H7 (cell line): ENCODE measurements around the gene PRDM11. TPM values are rescaled to one million over a fixed set of nuclear protein-coding genes. Genes with fewer than 3 reads are reported as not detected.

Experiments used
- DNase-seq: peaks from one replicate; pipeline ENCODE4 v3.0.0; 2012
- H3K27me3 ChIP-seq: 2 replicates; pipeline ENCODE4 v1.6.0; 2011; ENCODE audit warnings: mild to moderate bottlenecking, low read length; ENCODE audit not compliant: control insufficient read depth, insufficient read depth
- H3K36me3 ChIP-seq: replicated peaks from 2 replicates; pipeline ENCODE4 v1.5.1; 2011; ENCODE audit warnings: low read length; ENCODE audit not compliant: control insufficient read depth, insufficient read depth
- H3K4me3 ChIP-seq: 2 replicates; pipeline ENCODE4 v1.5.1; 2011; ENCODE audit warnings: low read depth, mild to moderate bottlenecking, control low read depth, low read length, moderate library complexity; ENCODE audit not compliant: insufficient read depth
- total RNA-seq: library from RNA; depleted of rRNA; stranded (reverse); fragments of >200 nt; shearing (Covaris generic); gene quantifications from 2 replicates; pipeline ENCODE4 v1.2.3, GENCODE V29; 2014

Gene PRDM11
- total RNA-seq, 1 experiment from 2014 or later = 2.0 TPM

DNA sequence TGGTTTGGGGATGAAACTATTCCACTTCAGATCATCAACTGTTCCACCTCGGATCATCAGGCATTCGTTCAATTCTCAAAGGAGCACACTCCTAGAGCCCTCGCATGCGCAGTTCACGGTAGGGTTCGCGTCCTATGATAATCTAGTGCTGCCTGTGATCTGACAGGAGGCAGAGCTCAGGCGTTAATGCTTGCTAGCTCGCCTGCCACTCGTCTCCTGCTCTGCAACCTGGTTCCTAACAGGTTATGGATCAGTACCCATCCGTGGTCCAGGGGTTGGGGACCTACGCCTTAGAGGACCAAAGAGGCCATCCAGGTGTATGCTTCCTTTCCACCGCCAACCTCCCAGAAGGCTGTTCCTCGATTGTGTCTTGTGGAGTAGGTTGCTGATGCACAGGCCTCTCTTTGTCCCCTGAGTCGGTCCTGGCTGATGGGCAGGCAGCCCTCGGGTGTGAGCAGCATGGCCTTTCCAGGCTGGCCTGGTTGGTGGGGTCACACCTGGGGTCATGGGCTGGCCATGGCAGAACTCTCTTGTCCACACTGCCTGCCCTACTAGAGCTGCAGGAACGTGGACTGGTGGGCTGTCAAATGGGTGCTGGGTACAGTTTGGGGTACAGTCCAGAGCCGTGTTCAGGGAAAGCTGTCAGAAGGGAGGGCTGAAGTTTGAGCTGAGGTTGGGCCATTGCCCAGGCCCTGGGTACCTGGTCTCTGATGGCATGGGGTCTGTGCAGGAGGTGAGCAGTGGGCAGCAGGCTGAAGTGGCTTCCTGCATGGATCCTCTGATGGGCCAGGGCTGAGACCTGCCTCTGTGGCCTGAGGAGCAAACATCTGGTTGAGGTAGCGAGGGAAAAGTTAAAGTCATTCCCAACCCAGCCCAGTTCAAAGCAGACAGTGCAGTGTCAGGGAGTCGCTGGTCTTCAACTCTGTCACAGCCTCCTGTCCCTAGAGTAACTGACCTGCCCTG lies 11.1 kb downstream of the PRDM11 start:
- Histone ChIP-seq H3K27me3 (no peaks in the 10 kb centered on the region), H3K36me3 (no peaks in the 10 kb centered on the region), H3K4me3 (no peak overlapping the region)
- no peak for DNase-seq

DNA sequence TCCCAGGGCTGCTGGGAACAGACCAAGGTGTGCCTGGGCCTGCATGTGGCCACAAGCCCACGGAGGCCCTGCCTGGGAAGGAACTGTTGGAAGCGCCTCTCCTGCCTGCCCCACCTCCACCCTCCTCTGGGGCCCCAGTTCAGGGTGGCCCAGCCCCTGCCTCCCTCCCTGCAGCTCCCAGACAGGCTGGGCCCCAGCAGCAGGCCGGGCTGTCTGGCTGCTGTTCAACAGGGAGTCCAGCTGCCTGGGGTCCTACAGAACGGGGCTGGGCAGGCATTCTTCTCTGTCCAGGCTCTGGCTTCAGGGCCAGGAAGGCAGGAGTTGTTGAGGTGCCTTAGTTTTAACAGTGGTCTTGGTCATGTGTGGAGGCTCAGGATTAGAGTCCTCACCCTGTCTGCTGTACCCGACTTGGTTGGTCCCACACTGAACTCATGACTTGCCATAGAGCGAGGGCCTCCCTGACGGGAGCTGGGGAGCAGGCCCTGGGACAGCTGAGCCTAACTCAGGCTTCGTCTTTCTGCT lies 11.8 kb downstream of the PRDM11 start:
- DNase-seq = no peak
- no peaks in the 10 kb centered on the region for H3K27me3 ChIP-seq
- H3K36me3 ChIP-seq = no peaks in the 10 kb centered on the region
- H3K4me3 ChIP-seq = no peak overlapping the region

DNA sequence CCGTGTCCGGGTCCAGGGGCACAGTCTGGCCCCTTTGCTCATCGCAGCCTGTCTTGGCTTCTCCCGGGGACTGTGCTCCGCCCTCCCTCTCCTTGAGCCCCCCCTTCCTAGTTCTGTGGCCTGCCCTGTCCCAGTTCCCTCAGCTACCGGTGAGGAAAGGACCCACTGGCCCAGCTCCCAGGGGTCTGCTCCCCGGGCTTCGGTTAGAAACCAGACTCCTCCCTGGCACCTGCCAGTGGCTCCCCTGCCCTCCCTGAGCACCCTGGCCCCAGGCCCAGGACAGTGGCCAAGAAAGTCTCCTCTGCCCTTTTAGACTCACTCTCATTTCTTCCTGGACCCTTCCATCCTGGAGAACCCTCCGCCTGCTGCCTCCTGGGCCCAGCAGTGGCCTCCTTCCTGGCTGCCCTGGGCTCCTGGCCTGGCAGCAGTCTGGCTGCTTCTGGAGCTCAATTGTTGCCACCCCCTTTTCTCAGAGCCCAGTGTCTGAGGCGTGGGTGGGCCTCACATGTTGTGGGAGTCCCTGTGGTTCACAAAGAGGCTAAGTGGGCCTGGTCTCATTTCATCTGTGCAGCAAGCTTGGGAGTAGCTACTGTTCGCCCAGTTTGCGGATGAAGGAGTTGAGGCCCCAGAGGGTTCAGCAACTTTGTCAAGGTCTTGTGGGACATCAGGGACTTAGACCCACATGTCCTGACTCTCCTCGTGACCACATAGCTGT lies 12.6 kb downstream of the PRDM11 start:
- no peak for DNase-seq
- Histone ChIP-seq H3K27me3 (no peaks in the 10 kb centered on the region), H3K4me3 (no peak overlapping the region), H3K36me3 (no peaks in the 10 kb centered on the region)

DNA sequence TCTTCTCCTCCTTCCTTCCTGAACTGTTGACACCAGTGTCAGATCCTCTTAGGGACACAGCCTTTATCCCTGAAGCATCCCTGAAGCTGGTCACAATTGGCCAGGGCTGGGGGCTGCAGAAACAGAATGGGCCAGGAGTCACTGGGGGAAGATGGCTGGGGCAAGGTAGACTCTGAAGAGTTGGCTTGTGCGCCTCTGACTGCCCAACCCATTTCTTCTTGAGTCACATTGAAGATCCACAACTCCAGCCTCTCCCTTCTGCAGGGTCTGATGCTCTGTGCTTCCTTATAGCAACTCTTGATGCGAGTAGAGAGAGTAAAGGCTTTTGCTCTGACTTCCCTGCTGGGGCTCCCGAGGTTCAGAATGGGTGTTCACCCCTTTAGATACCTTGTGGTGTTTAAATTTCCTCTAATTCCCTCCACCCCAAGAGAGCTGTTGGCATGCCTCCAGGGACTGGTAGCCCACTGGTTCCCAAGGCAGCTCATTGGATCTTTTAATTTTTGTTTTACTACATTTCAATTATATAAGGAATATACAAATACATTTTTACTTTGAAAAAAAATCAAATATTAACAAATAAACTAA lies 13.4 kb downstream of the PRDM11 start:
- no peak overlapping the region for H3K4me3 ChIP-seq
- DNase-seq = no peak

DNA sequence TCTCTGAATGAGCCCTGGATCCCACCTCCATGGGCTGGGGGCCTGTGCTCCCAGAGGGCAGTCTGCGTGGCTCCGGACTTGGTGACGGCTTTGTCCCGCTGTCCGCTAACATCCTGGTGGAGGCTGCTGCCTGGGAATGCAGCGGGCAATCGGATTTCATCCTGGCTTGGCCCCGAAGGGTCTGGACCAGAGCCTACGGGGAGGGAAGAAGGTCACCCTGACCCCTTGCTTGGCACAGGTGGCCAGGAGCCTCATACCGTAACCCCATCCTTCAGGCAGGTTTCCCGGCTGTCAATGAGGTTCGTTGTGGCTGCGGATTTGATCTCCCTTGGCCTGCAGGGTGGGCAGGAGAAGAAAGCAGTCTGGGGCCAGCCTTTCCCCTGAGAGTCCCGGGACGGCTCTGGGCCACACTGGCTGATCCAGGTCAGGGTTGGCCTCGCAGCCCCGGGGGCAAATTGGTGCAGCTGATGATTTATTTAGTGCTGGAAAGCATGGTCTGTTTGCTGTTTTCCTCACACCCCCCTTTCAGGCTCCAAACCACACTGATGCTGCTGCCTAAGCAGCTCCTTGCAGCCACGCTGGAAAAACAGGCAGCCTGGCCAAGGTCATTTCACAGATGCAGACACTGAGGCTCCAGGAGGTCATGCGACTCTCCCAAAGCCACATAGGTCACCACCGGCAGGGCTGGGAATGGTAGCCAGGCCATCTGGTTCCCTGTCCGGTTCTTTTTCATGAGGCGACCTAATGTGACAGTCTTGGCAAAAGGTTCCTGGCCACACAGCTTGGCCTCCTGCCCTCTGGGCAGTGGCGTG lies 15.0 kb downstream of the PRDM11 start:
- H3K4me3 ChIP-seq = no peak overlapping the region
- no peak for DNase-seq
- no peaks in the 10 kb centered on the region for H3K27me3 ChIP-seq
- H3K36me3 ChIP-seq = no peaks in the 10 kb centered on the region

More for the DNA sequence above, 13.4 kb downstream of the PRDM11 start:
- no peaks in the 10 kb centered on the region for H3K27me3 ChIP-seq
- H3K36me3 ChIP-seq = no peaks in the 10 kb centered on the region

DNA sequence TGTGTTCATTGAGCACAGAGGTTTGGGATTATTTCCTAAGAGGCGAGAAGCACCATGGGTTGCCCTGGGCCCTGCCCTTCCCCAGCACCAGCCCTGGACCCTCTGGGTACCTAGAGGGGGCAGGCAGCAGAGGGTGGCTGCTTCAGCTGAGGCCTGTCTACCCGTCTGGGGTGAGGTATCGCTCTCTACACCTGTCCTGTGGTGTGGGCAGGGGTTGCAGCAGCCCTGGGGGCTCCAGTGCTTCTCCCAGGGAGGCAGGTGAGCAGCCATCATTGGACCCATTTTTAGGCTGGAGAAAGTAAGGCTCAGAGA lies 15.6 kb downstream of the PRDM11 start:
- no peaks in the 10 kb centered on the region for H3K27me3 ChIP-seq
- no peak overlapping the region for H3K4me3 ChIP-seq
- H3K36me3 ChIP-seq = no peaks in the 10 kb centered on the region
- DNase-seq = no peak

DNA sequence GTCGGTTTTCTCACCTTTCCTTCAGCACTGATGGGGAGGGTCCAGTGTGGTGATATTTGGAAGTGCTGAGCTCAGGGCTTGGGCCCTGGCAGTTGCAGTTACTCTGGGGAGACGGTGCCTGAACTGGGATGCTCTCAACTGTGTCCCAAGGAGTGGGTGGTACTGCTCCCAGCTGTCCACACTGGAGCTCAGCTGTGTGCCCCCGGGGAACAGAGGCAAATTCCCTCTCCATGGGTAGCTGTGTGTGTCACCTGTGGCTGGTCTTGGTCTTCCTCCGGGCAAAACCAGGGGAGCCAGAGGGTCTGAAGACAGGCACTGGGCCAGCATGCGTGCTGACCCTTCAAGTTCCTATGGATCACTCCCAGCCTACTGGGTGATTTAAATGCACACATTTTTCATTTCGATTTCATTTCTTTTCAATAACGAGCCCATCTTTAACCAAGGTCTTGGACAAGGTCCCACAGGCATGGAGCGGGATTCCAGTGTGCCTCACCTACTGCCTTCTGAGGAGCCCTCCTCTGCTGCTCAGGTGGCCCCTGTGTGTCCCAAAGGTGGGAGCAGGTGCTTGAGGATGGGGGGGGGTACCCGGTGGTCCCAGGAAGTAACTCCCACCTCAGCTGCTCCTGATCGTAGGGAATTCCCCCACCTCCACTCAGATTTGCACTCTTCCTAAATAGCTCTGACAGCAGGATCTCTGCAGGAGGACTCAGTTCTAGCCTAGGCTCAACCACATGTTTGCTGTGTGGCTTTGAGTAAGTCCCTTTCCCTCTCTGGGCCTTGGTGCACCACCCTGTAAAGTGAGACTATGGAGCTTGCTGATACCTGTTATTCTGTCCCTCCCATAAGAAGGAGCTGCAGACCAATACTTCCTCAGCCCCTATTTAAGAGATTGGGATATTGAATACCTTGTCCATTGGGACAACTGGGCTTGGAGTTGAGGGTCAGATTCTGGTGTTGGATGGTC lies 16.8 kb downstream of the PRDM11 start:
- DNase-seq = no peak
- no peak overlapping the region for H3K4me3 ChIP-seq
- H3K36me3 ChIP-seq = no peaks in the 10 kb centered on the region
- H3K27me3 ChIP-seq = no peaks in the 10 kb centered on the region

DNA sequence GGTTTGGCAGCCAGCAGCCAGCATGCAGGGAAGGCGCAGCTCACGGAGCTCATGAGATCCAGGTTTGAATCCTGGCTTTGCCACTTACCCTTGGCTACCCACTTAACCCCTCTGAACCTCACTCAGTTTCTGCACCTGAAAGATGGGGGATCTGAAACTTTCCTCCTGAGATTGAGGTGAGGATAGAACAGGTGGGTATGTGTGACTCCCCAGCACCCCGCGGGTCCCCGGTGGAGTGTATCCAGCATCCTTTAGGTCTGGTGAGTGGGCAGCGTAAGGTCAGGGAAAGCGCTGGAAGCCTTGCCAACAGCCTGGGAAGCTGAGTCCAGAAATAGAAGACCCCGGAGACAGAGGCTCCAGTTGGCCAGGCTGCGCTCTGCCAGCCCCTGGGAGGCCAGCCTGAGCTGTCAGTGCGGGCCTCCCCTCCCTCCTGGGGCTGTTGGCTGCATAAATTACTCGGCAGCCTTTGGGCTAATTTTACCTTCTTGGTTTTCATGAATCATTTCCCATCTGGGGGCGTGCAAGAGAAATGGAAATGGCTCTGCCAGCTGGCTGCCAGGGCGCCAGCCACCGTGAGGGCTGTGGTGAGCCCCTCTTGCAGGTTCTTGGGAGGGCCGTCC lies 17.6 kb downstream of the PRDM11 start:
- no peak for DNase-seq
- no peaks in the 10 kb centered on the region for H3K27me3 ChIP-seq
- H3K36me3 ChIP-seq = no peaks in the 10 kb centered on the region
- H3K4me3 ChIP-seq = no peak overlapping the region

DNA sequence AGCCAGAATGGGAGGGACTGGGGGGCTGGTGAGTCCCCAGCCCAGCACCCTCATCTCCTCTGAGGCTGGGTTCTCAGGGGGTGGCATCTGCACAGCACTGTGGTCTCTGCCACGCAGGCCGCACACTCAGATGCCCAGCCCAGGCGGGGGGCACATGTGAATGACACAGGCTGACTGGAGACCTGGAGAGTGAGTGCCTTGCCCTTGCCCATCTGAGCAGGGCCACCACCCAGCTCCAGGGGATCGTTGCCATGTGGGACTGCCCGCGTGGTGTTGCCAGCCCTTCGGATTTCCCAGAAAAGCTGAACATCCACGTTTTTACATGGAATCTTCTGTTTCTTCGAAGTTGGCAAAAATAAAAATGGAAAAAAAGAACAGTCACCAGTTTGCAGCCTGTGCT lies 18.9 kb downstream of the PRDM11 start:
- no peak for DNase-seq
- Histone ChIP-seq H3K27me3 (no peaks in the 10 kb centered on the region), H3K4me3 (no peak overlapping the region), H3K36me3 (no peaks in the 10 kb centered on the region)

DNA sequence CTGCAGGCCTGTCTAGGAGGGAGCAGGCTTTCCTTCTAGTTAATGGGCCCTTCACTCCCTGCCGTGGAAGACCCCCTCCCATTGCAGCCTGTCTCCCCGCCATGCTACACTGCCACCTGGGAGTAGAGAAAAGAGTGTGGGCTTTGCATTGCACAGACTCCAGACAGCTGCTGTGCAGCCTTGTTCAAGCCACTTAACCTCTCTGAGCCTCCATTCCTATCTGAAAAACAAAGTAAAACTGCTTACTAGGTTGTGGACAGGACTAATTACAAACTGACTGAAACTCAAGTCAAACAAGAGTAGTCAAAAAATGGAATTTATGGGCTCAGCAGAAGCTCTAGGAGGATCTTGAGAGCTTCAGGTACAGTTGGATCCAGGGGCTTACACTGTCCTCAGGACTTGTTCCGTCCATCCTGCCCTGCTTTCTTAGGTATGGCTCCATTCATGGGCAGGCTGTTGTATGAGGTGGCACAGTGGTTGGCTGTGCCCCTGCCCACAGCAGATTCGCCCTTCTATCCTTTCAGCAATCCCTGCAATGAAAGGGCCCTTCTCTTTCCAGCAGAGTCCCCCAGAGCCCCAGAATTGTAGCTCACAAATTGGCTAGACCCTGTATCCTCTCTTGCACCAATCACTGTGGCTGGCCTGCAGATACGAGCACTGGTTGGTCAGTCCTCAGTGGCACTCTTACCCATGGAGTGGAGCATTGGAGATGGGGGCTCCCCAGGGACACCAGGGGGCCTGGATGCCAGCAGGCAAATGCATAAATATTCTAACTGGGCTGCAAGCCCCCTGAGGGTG lies 19.6 kb downstream of the PRDM11 start:
- no peaks in the 10 kb centered on the region for H3K27me3 ChIP-seq
- no peaks in the 10 kb centered on the region for H3K36me3 ChIP-seq
- no peak overlapping the region for H3K4me3 ChIP-seq
- DNase-seq = no peak

DNA sequence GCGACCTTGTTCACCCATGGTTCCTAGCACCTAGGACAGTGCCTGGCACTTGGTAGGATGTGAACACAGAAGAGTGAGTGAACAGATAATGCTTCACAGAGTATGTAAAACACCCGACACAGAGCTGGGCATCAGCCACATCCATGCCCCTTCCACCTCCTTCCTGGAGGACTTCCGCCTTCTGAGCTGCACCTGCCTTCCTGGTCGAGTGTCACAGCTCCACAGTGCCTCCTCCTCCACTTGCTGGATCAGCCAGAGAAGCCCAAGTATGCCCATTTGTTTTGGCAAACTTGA lies 20.1 kb downstream of the PRDM11 start:
- DNase-seq = no peak
- Histone ChIP-seq H3K4me3 (no peak overlapping the region), H3K27me3 (no peaks in the 10 kb centered on the region), H3K36me3 (no peaks in the 10 kb centered on the region)

DNA sequence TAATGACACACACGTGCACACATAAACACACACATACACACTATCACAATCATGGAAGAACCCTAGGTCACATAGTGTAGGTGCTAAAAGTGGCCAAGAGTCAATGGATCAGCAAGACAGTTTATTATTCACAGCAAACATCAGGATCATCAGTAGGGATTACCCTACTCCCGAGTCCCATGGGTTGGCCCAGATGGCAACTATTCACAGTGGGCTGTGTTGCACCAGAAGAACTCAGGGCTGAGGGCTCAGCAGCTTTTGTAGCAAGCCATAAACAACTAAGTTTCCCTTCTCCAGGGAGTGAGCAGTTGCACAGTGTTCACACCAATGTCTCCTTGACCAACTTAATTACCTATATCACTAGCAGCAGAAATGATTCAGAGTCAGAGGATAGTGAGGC lies 20.8 kb downstream of the PRDM11 start:
- DNase-seq = no peak
- H3K4me3 ChIP-seq = no peak overlapping the region
- H3K36me3 ChIP-seq = no peaks in the 10 kb centered on the region
- H3K27me3 ChIP-seq = no peaks in the 10 kb centered on the region
